Heart right ventricle (tissue), 16 donors: Measurements from ENCODE around the gene P4HTM. TPM values are rescaled to one million over a fixed set of nuclear protein-coding genes. Genes with fewer than 3 reads are reported as not detected.

ENCODE experiments used
- ATAC-seq, 8 donors: fragments of 200-7000 bp; cut with Tn5 transposase; one replicate each; pipeline ENCODE4 v1.9.1; 2020; ENCODE audit warnings: mild to moderate bottlenecking in 8 of 8, moderate library complexity in 8 of 8, moderate number of reproducible peaks in 1 of 8
- DNase-seq, 2 donors: peaks; one replicate each; pipeline ENCODE4 v3.0.0-alpha.2; 2020
- H3K27ac ChIP-seq, 10 donors: fragments of 200-600 bp; sonication (generic) in 2 of 10; one replicate each; pipeline versions ENCODE4 v1.5.0 to v1.8.0; 2020 to 2022; ENCODE audit warnings: mild to moderate bottlenecking in 3 of 10
- H3K27me3 ChIP-seq, 7 donors: fragments of 200-600 bp; one replicate each; pipeline ENCODE4 v1.8.0; 2021 to 2022; ENCODE audit warnings: mild to moderate bottlenecking in 2 of 7
- H3K36me3 ChIP-seq, 9 donors: fragments of 200-600 bp; sonication (generic) in 1 of 9; one replicate each; pipeline versions ENCODE4 v1.5.0 to v1.8.0; 2020 to 2022; ENCODE audit warnings: mild to moderate bottlenecking in 2 of 9
- H3K4me1 ChIP-seq, 9 donors: fragments of 200-600 bp; sonication (generic) in 1 of 9; one replicate each; pipeline versions ENCODE4 v1.5.0 to v1.8.0; 2020 to 2022; ENCODE audit warnings: mild to moderate bottlenecking in 4 of 9
- H3K4me3 ChIP-seq, 10 donors: fragments of 200-600 bp; sonication (generic) in 2 of 10; one replicate each; pipeline versions ENCODE4 v1.5.0 to v1.8.0; 2020 to 2022; ENCODE audit warnings: mild to moderate bottlenecking in 7 of 10, moderate library complexity in 2 of 10
- H3K9me3 ChIP-seq, 11 donors: fragments of 200-600 bp in 10 of 11; sonication (generic) in 2 of 11; one replicate each; pipeline versions ENCODE4 v1.5.0 to v1.8.0; 2013 to 2022; ENCODE audit warnings: mild to moderate bottlenecking in 2 of 11, control low read depth in 1 of 11, moderate library complexity in 1 of 11
- CTCF ChIP-seq, 9 donors: fragments of 200-600 bp; sonication (generic) in 2 of 9; IDR thresholded peaks; one replicate each; pipeline versions ENCODE4 v1.5.0 to v1.8.0; 2021 to 2022; ENCODE audit warnings: antibody characterized with exemption in 9 of 9, mild to moderate bottlenecking in 5 of 9, moderate library complexity in 1 of 9
- WGBS, 2 donors: extraction: QIAGEN DNeasy Blood & Tissue Kit; methylation state at CpG; one replicate each; pipeline ENCODE4 v1.1.7; 2013; ENCODE audit warnings: inconsistent platforms in 1 of 2; 5-methylcytosine and 5-hydroxymethylcytosine counted together
- intact Hi-C, 10 donors: fragments of 100-400 bp; cut with DNase I; formaldehyde crosslinking; loops; one replicate each; pipeline versions ENCODE4 v1.11.1 to v1.14.2; 2022
- polyA plus RNA-seq, 2 donors: library from polyadenylated mRNA; stranded (reverse); fragments of 200-250 nt; gene quantifications; one replicate each; pipeline ENCODE4 v1.2.3, GENCODE V29; 2013
- total RNA-seq, 10 donors: library from RNA; stranded (reverse); fragmentation: NEBNext Ultra II Directional in 3 of 10; extraction: Animal tissue kit (Norgen Biotek cat#: 25700) in 3 of 10; gene quantifications; one replicate each; pipeline versions ENCODE4 v1.2.1 to v1.2.4, GENCODE V29; 2021 to 2023
- donor health status: Arrhythmogenic right ventricular cardiomyopathy.
- donor health status: ischemic (EF 13 %, LVEDD 7.1; RV severe dilation, severe dysfunction).
- donor health status: healthy with polysubstance abuse.
- donor health status: DM: no; HTN: yes; CAD: no.
- donor health status: DM: no; HTN: no; CAD: no.
- donor health status: ischemic (EF 25% LVEDD 6.9; RV normal size, moderate dysfunction).
- donor health status: ischemic (EF 25% LVEDD 5.7; RV mildly dilated, moderate dysfunction).
- donor health status: healthy.
- donor health status: DM: yes; HTN: yes; CAD: no.
- donor health status: Ischemic cardiomyopathy.
- donor health status: ischemic (EF 35%, LVEDD 5.7; RV mildly dilated, moderate dysfunction).
- donor health status: nonischemic (EF 11% LVEDD 7.7; RV severe dilation, severe dysfunction).
- donor health status: DM: yes; HTN: yes; CAD: no.
- donor health status: PGD.
- donor health status: ischemic (EF 29% LVEDD 5.4; RV normal size, mild dysfunction).
- donor health status: nonischemic (EF 23%, LVEDD 6.1; RV moderate dilation, normal function).

P4HTM gene
- total and polyA plus RNA-seq, 12 donors = 23.8 to 41.7 (median 30.5) TPM

GRCh38 chr3:49024449-49024848 lies 34.4 kb downstream of the P4HTM start:
- Histone ChIP-seq H3K4me3 (no peak overlapping the region), H3K9me3 (no peaks in the 10 kb centered on the region), H3K4me1 (peaks cover 11 to 67% (median 43%) of the 10 kb centered on the region in 9 donors), H3K27me3 (no peaks in the 10 kb centered on the region), H3K36me3 (peaks cover 0 to 52% (median 31%) of the 10 kb centered on the region in 9 donors), H3K27ac (no peak overlapping the region)
- DNase-seq (no peak), ATAC-seq (no peak)
- TF ChIP-seq CTCF (IDR thresholded peaks at IDR 0.05) = no peak
- 74 to 81% methylated on average over 5 of the region's 5 CpGs for WGBS, 2 donors
- intact Hi-C loops = loop anchor here in 1 of 10 donors (10.0 kb wide), 1 partner anchor 400 kb away; the partner anchor contains the start of genes AMT and NICN1

GRCh38 chr3:49025005-49025792 lies 35.2 kb downstream of the P4HTM start:
- intact Hi-C loops = loop anchor here in 1 of 10 donors (10.0 kb wide), 1 partner anchor 400 kb away; the partner anchor contains the start of genes AMT and NICN1
- H3K4me3 ChIP-seq = no peak overlapping the region
- no peak for DNase-seq
- H3K27me3 ChIP-seq = no peaks in the 10 kb centered on the region
- H3K36me3 ChIP-seq = peaks cover 0 to 58% (median 31%) of the 10 kb centered on the region in 9 donors
- H3K4me1 ChIP-seq = peaks cover 11 to 65% (median 36%) of the 10 kb centered on the region in 9 donors
- no peak overlapping the region for H3K27ac ChIP-seq
- TF ChIP-seq CTCF (IDR thresholded peaks at IDR 0.05) = no peak
- H3K9me3 ChIP-seq = no peaks in the 10 kb centered on the region
- WGBS, 2 donors = 64 to 65% methylated on average over 13 of the region's 13 CpGs
- ATAC-seq = no peak

- TF ChIP-seq CTCF (IDR thresholded peaks at IDR 0.05) = no peak
- no peak overlapping the region for H3K27ac ChIP-seq
- intact Hi-C loops = loop anchor here in 1 of 10 donors (10.0 kb wide), 1 partner anchor 399 kb away; the partner anchor contains the start of genes AMT and NICN1
- H3K9me3 ChIP-seq = no peaks in the 10 kb centered on the region
- ATAC-seq (no peak), DNase-seq (no peak)
- peaks cover 11 to 59% (median 31%) of the 10 kb centered on the region in 9 donors for H3K4me1 ChIP-seq
- no peak overlapping the region for H3K4me3 ChIP-seq
- peaks cover 0 to 65% (median 35%) of the 10 kb centered on the region in 9 donors for H3K36me3 ChIP-seq
- WGBS, 2 donors = 90 to 96% methylated on average over 8 of the region's 8 CpGs
- no peaks in the 10 kb centered on the region for H3K27me3 ChIP-seq
Measured at GRCh38 chr3:49025793-49026520, 35.9 kb downstream of the P4HTM start.

GRCh38 chr3:49026536-49026935 lies 36.5 kb downstream of the P4HTM start:
- WGBS, 2 donors = 96 to 99% methylated on average over 3 of the region's 3 CpGs
- H3K4me1 ChIP-seq = peaks cover 11 to 59% (median 31%) of the 10 kb centered on the region in 9 donors

More at GRCh38 chr3:49026536-49026935, 36.5 kb downstream of the P4HTM start:
- Histone ChIP-seq H3K27ac (no peak overlapping the region), H3K4me3 (no peak overlapping the region), H3K27me3 (no peaks in the 10 kb centered on the region), H3K9me3 (no peaks in the 10 kb centered on the region), H3K36me3 (peaks cover 0 to 71% (median 41%) of the 10 kb centered on the region in 9 donors)
- ATAC-seq = no peak
- no peak for TF ChIP-seq CTCF (IDR thresholded peaks at IDR 0.05)
- no peak for DNase-seq
- intact Hi-C loops = loop anchor here in 1 of 10 donors (10.0 kb wide), 1 partner anchor 398 kb away; the partner anchor contains the start of genes AMT and NICN1
